Measurements from ENCODE around the gene ZNF536.
"Not testable (repeated sequence)": the region's sequence is repeated elsewhere in the genome, so short reads cannot be mapped to it uniquely, and the experiment has no call there.

ZNF536 gene

DNA sequence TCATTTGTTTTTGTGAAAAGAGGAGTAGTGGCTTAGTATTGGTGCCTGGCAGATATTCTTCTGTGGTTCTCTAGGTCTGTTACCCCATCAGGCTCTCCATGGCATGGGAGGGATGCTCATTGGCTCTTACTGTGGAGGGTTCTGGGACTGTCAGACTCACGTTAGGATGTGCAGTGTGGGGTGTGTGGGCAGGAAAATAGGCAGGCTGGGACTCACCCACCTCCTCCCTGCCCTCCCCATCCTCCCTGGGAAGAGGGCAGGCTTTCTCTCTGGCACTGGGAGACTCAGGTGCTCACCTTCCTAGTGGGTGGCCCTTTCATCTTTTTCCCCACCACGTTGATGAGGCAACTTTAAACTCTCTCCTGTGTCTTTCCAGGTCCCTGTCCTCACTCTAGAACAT lies 44.2 kb downstream of the ZNF536 start:
- H3K4me3 ChIP-seq (ENCODE audit: insufficient read depth, low read depth, low read length, poor library complexity, severe bottlenecking): no peak overlapping the region
- no peaks in the 10 kb centered on the region for H3K9me3 ChIP-seq (ENCODE audit: control insufficient read depth, low read length)
- no peaks in the 10 kb centered on the region for H3K4me1 ChIP-seq (ENCODE audit: control insufficient read depth, insufficient read depth, low read length, poor library complexity, severe bottlenecking)
- no peaks in the 10 kb centered on the region for H3K36me3 ChIP-seq (ENCODE audit: control insufficient read depth, insufficient read depth, low read length)
- H3K27ac ChIP-seq (ENCODE audit: insufficient read depth, low read length, poor library complexity, severe bottlenecking): no peak overlapping the region
- no peak for DNase-seq
- H3K27me3 ChIP-seq (replicated peaks; ENCODE audit: control insufficient read depth, insufficient read depth, low read length, poor library complexity, severe bottlenecking): no peaks in the 10 kb centered on the region

DNA sequence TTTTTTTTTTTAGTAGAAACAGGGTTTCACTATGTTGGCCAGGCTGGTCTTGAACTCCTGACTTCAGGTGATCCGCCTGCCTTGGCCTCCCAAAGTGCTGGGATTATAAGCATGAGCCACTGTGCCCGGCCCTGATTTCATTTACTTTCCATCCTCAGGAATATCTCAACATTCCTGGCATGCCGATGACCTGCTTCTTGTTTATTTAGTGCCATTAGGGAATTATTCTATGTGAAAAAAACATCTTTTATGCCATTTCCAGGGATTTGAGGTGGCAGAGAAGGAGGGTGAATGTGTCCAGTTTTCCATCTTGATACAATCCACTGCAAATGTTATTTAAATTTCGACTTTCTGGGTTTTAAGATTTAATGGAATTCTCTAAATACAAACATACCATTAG lies 45.0 kb downstream of the ZNF536 start:
- not testable (repeated sequence) for H3K4me3 ChIP-seq (ENCODE audit: insufficient read depth, low read depth, low read length, poor library complexity, severe bottlenecking); H3K9me3 ChIP-seq (ENCODE audit: control insufficient read depth, low read length); H3K4me1 ChIP-seq (ENCODE audit: control insufficient read depth, insufficient read depth, low read length, poor library complexity, severe bottlenecking); H3K36me3 ChIP-seq (ENCODE audit: control insufficient read depth, insufficient read depth, low read length); DNase-seq; H3K27me3 ChIP-seq (replicated peaks; ENCODE audit: control insufficient read depth, insufficient read depth, low read length, poor library complexity, severe bottlenecking); H3K27ac ChIP-seq (ENCODE audit: insufficient read depth, low read length, poor library complexity, severe bottlenecking)

DNA sequence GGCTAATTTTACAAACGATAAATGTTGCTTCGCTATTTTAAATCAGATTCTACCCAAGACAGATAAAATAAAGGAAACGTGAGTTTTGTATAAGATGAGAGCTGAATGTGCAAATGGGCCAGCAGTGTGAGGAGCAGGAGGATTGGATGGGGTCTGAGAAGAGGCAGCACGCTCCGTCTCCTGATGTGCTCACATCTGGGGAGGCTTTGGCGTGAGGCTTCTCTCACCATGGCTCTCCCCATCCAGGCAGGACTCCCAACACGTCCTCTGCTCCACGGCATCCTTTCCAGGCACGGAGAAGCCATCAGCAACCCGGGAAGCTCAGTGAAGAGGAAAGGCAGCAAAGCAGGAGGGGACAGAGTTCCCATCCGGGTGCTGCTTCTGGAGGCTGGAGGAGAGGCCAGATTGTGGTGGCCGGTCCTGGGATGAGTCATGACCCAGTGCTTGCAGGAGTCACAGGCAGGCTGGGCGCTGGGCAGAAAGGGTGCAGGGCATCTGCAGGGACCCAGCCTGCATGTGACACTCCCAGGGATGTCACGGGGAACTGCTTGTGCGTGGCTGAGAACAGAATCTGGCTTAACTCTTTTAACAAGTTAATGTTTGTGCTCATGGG lies 47.5 kb downstream of the ZNF536 start:
- Histone ChIP-seq H3K4me1 (ENCODE audit: control insufficient read depth, insufficient read depth, low read length, poor library complexity, severe bottlenecking) (no peaks in the 10 kb centered on the region), H3K4me3 (ENCODE audit: insufficient read depth, low read depth, low read length, poor library complexity, severe bottlenecking) (no peak overlapping the region), H3K27ac (ENCODE audit: insufficient read depth, low read length, poor library complexity, severe bottlenecking) (no peak overlapping the region), H3K27me3 (replicated peaks; ENCODE audit: control insufficient read depth, insufficient read depth, low read length, poor library complexity, severe bottlenecking) (no peaks in the 10 kb centered on the region), H3K9me3 (ENCODE audit: control insufficient read depth, low read length) (no peaks in the 10 kb centered on the region), H3K36me3 (ENCODE audit: control insufficient read depth, insufficient read depth, low read length) (no peaks in the 10 kb centered on the region)
- no peak for DNase-seq

DNA sequence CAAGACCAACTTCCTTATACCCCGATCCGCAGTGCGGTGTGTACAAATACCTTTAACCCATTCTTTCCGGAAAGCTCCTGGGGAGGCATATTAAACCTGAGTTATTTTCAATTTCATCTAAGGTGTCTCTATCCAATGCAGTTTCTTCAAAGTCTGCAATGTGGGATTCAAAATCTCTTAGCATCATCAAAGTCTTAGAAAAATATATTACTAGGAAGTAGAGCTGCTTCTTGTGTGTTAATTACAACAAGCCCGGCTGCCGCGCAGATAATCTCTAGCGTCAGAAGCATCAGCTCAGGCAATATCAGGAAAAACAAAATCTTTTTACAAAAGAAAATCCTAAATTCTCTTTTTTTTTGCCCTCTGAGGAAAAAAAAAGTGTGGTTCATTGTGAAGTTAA lies 48.1 kb downstream of the ZNF536 start:
- H3K27ac ChIP-seq (ENCODE audit: insufficient read depth, low read length, poor library complexity, severe bottlenecking): no peak overlapping the region

DNA sequence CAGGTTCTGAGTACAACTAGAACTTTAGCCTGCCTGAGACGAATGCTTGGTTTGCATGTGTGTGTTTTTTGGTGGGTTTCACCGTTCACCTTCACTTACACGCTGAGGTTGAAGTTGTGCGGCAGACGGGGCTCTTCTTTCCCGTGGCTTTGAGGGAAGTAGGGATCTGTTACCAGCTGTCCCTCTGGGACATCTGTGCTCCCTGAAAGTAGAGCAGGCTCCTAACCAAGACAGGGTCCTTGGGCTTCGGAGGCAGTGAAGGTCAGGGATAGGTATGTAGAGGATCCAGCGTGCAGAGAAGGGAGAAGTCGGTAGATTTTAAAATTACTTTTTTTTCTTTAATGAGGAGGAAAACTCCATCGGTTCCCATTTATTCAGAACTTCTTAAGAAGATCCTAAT lies 48.7 kb downstream of the ZNF536 start:
- H3K9me3 ChIP-seq (ENCODE audit: control insufficient read depth, low read length): no peaks in the 10 kb centered on the region

More for the DNA sequence above, 48.1 kb downstream of the ZNF536 start:
- H3K4me1 ChIP-seq (ENCODE audit: control insufficient read depth, insufficient read depth, low read length, poor library complexity, severe bottlenecking): no peaks in the 10 kb centered on the region
- no peaks in the 10 kb centered on the region for H3K36me3 ChIP-seq (ENCODE audit: control insufficient read depth, insufficient read depth, low read length)
- no peaks in the 10 kb centered on the region for H3K27me3 ChIP-seq (replicated peaks; ENCODE audit: control insufficient read depth, insufficient read depth, low read length, poor library complexity, severe bottlenecking)
- no peak overlapping the region for H3K4me3 ChIP-seq (ENCODE audit: insufficient read depth, low read depth, low read length, poor library complexity, severe bottlenecking)
- no peak for DNase-seq
- H3K9me3 ChIP-seq (ENCODE audit: control insufficient read depth, low read length): no peaks in the 10 kb centered on the region

DNA sequence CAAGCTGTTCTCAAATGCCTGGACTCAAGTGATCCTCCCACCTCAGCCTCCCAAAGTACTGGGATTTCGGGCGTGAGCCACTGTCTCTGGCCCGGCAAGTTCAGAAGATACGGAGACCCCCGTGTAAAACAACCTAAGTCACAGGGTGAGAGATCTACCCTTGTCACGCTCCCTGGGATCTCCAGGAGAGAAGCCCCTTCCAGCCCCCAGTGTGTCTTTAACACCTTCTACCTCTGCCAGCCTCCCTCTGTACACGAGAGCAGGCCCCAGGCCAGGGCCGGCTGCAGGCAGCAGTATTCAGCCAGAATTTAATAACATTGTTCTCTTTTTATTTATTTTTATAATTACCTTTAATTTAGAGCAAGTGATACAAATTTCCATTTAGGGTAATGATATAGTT lies 49.4 kb downstream of the ZNF536 start:
- Histone ChIP-seq H3K36me3 (ENCODE audit: control insufficient read depth, insufficient read depth, low read length) (no peaks in the 10 kb centered on the region), H3K27me3 (replicated peaks; ENCODE audit: control insufficient read depth, insufficient read depth, low read length, poor library complexity, severe bottlenecking) (no peaks in the 10 kb centered on the region), H3K4me1 (ENCODE audit: control insufficient read depth, insufficient read depth, low read length, poor library complexity, severe bottlenecking) (no peaks in the 10 kb centered on the region), H3K27ac (ENCODE audit: insufficient read depth, low read length, poor library complexity, severe bottlenecking) (no peak overlapping the region), H3K9me3 (ENCODE audit: control insufficient read depth, low read length) (no peaks in the 10 kb centered on the region), H3K4me3 (ENCODE audit: insufficient read depth, low read depth, low read length, poor library complexity, severe bottlenecking) (no peak overlapping the region)
- DNase-seq: no peak

More for the DNA sequence above, 48.7 kb downstream of the ZNF536 start:
- no peak overlapping the region for H3K27ac ChIP-seq (ENCODE audit: insufficient read depth, low read length, poor library complexity, severe bottlenecking)
- H3K4me3 ChIP-seq (ENCODE audit: insufficient read depth, low read depth, low read length, poor library complexity, severe bottlenecking): no peak overlapping the region
- H3K36me3 ChIP-seq (ENCODE audit: control insufficient read depth, insufficient read depth, low read length): no peaks in the 10 kb centered on the region
- no peaks in the 10 kb centered on the region for H3K4me1 ChIP-seq (ENCODE audit: control insufficient read depth, insufficient read depth, low read length, poor library complexity, severe bottlenecking)
- H3K27me3 ChIP-seq (replicated peaks; ENCODE audit: control insufficient read depth, insufficient read depth, low read length, poor library complexity, severe bottlenecking): no peaks in the 10 kb centered on the region
- no peak for DNase-seq

DNA sequence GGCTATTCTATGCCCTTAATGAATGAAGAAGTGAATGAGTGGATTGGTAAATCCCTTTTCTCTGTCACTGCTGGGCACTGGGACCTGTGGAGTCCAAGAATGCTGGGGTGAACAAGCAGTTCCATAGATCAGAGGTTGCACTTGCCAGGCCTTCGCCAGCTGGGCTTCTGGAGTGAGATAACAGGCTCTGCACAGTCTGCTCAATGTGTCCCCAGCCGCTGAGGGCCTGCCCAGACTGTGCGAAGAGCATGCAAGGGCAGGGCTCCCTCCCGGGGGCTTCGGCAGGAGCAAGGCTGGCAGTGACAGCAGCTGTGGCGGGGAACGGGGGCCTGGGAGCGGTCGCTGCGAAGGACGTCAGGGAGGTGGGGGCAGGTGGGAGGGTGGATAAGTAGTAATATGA lies 51.3 kb downstream of the ZNF536 start:
- Histone ChIP-seq H3K9me3 (ENCODE audit: control insufficient read depth, low read length) (no peaks in the 10 kb centered on the region), H3K4me1 (ENCODE audit: control insufficient read depth, insufficient read depth, low read length, poor library complexity, severe bottlenecking) (no peaks in the 10 kb centered on the region), H3K27me3 (replicated peaks; ENCODE audit: control insufficient read depth, insufficient read depth, low read length, poor library complexity, severe bottlenecking) (no peaks in the 10 kb centered on the region), H3K4me3 (ENCODE audit: insufficient read depth, low read depth, low read length, poor library complexity, severe bottlenecking) (no peak overlapping the region), H3K27ac (ENCODE audit: insufficient read depth, low read length, poor library complexity, severe bottlenecking) (no peak overlapping the region), H3K36me3 (ENCODE audit: control insufficient read depth, insufficient read depth, low read length) (no peaks in the 10 kb centered on the region)
- no peak for DNase-seq

DNA sequence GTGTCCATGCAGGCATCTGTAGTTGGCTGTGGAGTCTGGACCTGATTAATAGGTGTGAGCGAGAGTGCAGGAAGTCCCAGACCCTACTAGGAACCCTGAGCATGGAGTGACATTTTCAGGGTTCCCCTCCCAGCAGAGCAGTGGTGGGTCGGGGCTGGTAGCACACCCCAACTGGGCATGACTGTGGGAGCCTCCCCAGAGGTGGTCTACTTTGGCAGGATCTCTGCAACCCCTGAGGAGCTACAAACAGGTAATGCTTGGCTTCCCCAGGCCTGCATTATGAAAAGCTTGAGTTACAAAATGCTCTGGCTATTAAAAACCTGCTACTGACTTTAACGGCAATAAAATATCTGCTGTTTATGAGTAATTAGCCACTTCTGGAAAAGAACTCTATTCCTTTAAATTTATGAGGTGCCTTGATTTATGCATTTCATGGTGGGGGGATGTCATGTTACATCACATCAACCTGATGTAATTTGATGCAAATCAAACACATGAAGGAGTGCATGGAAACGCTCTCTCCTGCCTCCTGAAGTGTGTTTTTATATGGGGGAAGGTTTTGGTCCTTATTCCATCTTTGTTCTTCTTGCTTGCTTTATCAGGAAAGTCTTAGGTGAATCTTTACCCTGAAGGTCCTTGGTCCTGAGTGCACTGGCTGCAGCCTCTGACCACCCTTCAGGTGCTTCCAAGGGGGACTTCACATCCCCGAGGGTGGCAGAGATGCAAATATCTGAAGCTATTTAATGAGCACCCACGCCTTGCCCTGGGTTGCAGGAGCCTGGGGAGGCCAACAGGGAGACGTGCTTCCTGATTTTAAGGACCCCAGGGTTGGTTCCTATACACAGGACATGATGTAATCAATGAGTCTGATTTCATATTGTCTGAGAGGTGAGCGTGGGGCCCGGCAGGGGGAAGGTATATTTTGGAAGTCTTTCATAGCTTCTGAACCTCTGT lies 54.0 kb downstream of the ZNF536 start:
- Histone ChIP-seq H3K9me3 (ENCODE audit: control insufficient read depth, low read length) (no peaks in the 10 kb centered on the region), H3K4me3 (ENCODE audit: insufficient read depth, low read depth, low read length, poor library complexity, severe bottlenecking) (no peak overlapping the region), H3K4me1 (ENCODE audit: control insufficient read depth, insufficient read depth, low read length, poor library complexity, severe bottlenecking) (no peaks in the 10 kb centered on the region), H3K27me3 (replicated peaks; ENCODE audit: control insufficient read depth, insufficient read depth, low read length, poor library complexity, severe bottlenecking) (no peaks in the 10 kb centered on the region), H3K27ac (ENCODE audit: insufficient read depth, low read length, poor library complexity, severe bottlenecking) (no peak overlapping the region), H3K36me3 (ENCODE audit: control insufficient read depth, insufficient read depth, low read length) (no peaks in the 10 kb centered on the region)
- DNase-seq: no peak

DNA sequence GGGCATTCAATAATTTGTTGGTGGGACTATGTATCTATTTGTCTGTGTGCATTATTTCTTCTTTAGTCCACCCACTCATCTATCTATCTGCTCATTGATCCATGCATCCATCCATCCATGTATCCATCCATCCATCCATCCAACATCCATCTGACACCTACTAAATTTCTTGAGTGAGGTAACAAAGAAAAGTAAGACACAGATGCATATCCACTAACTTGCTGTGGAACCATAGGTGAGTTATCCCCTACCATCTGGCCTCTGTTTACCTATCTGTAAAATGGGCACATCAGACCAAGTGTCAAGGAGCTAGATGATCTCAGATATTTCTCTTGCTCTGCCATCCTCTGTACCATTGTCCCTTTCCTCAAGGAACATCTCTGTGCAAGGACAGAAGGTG lies 54.7 kb downstream of the ZNF536 start:
- no peak overlapping the region for H3K27ac ChIP-seq (ENCODE audit: insufficient read depth, low read length, poor library complexity, severe bottlenecking)
- H3K27me3 ChIP-seq (replicated peaks; ENCODE audit: control insufficient read depth, insufficient read depth, low read length, poor library complexity, severe bottlenecking): no peaks in the 10 kb centered on the region
- H3K4me3 ChIP-seq (ENCODE audit: insufficient read depth, low read depth, low read length, poor library complexity, severe bottlenecking): no peak overlapping the region
- DNase-seq: no peak
- no peaks in the 10 kb centered on the region for H3K36me3 ChIP-seq (ENCODE audit: control insufficient read depth, insufficient read depth, low read length)
- no peaks in the 10 kb centered on the region for H3K4me1 ChIP-seq (ENCODE audit: control insufficient read depth, insufficient read depth, low read length, poor library complexity, severe bottlenecking)
- no peaks in the 10 kb centered on the region for H3K9me3 ChIP-seq (ENCODE audit: control insufficient read depth, low read length)

DNA sequence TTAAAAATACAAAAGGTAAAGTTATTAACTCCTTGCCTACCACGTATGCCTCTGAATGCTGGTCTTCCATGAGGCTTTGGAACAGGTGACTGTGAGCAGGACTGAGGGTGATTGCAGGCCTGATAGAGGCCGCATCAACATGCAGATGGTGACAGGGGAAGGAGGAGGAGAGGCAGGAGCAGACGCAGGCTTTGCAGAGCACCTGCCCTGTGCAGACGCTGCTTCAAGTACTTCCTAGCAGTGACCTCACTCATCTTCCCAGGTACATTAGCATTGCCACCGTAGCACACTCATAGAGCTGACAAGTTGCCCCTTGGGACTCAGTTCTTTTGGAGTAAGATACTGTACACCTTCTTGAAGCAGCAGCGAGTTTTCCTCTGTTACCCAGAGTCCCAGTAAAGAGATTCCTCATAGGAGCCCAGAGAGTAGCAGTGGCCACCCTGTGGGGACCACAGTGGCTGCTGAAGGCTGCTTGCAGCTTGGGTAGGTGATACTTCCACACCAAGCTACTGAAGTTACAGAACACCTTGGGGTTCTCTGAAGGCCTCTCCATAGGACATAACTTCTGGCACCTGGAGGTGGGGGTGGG lies 56.0 kb downstream of the ZNF536 start:
- H3K36me3 ChIP-seq (ENCODE audit: control insufficient read depth, insufficient read depth, low read length): no peaks in the 10 kb centered on the region
- H3K27ac ChIP-seq (ENCODE audit: insufficient read depth, low read length, poor library complexity, severe bottlenecking): no peak overlapping the region
- H3K27me3 ChIP-seq (replicated peaks; ENCODE audit: control insufficient read depth, insufficient read depth, low read length, poor library complexity, severe bottlenecking): no peaks in the 10 kb centered on the region
- H3K4me3 ChIP-seq (ENCODE audit: insufficient read depth, low read depth, low read length, poor library complexity, severe bottlenecking): no peak overlapping the region
- DNase-seq: no peak
- no peaks in the 10 kb centered on the region for H3K9me3 ChIP-seq (ENCODE audit: control insufficient read depth, low read length)
- H3K4me1 ChIP-seq (ENCODE audit: control insufficient read depth, insufficient read depth, low read length, poor library complexity, severe bottlenecking): no peaks in the 10 kb centered on the region

All from effector memory CD4-positive, alpha-beta T cell (primary cell).